ENCODE measurements around the gene EXD2. TPM values are rescaled to one million over a fixed set of nuclear protein-coding genes. Genes with fewer than 3 reads are reported as not detected.

EXD2 gene
- total RNA-seq, 1 experiment from 2014 or later = 9.8 TPM

DNA sequence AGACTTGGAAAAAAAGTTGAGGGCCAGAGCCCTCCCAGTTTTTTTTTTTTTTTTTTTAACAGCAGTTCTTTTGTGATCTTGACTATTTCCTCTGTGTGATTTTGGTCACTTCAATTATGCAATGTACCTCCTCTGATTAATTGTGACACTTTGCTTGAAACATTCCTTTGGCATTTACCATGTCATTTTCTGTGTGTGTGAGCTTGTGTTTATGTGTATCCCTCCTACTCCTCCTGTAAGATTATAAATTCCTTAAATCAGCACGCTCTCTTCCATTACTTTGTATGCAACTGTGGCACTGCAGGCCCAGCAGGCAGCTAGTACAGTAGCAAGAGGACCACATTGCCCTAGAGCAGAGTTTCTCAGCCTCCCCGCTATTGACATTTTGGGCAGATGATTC is 35.4 kb downstream of the EXD2 start:
- Histone ChIP-seq H3K27ac (no peak overlapping the region), H3K36me3 (no peaks in the 10 kb centered on the region; the same call in 1 of the 2 replicates), H3K4me3 (no peak overlapping the region), H3K9me3 (replicated peaks) (no peaks in the 10 kb centered on the region), H3K4me1 (no peaks in the 10 kb centered on the region), H3K27me3 (no peaks in the 10 kb centered on the region)
- no peak for DNase-seq

DNA sequence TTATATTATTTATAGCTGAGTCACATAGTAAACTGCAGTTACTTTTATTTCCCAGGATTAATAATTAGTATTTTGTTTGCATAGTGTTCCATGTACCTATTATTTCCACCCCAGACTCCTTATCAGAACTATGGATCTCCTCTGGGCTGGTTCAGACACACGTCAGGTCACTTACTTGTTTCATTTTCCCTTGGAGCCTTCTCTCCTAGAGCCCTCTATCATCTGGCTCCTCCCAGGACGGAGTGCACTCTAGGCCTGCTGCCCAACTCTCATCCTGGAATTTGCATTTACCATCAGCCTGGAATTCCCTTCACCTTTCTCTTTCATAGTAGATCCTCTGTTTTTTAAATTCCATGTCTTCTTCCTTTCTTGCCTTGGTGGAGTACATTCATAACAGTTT is 40.2 kb downstream of the EXD2 start:
- Histone ChIP-seq H3K27me3 (no peaks in the 10 kb centered on the region), H3K36me3 (no peaks in the 10 kb centered on the region; the same call in 1 of the 2 replicates), H3K27ac (no peak overlapping the region)

DNA sequence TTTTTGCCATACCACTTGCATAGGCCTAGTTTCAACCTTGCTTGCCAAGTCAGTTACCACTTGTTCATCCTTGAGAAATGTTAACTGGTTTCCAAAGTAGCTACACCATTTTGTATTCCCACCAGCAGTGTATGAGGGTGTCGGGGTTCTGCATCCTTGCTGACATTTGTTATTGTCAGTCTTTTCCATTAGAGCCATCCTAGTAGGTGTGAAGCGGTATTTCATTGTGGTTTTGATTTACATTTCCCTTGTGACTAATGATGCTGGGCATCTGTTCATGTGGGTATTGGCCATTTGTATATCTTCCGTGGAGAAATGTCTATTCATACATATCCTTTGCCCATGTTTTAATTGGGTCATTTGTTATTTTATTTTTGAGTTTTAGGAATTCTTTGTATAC is 41.1 kb downstream of the EXD2 start:
- no peaks in the 10 kb centered on the region; the same call in 1 of the 2 replicates for H3K36me3 ChIP-seq
- no peak overlapping the region for H3K4me3 ChIP-seq
- no peak overlapping the region for H3K27ac ChIP-seq
- H3K27me3 ChIP-seq = no peaks in the 10 kb centered on the region
- H3K9me3 ChIP-seq (replicated peaks) = no peaks in the 10 kb centered on the region
- DNase-seq = peak in 1 of 2 experiments; percentile 34
- peaks cover 5% of the 10 kb centered on the region; the same call in 1 of the 2 replicates for H3K4me1 ChIP-seq

More for the DNA sequence above, 40.2 kb downstream of the EXD2 start:
- no peak for DNase-seq
- H3K9me3 ChIP-seq (replicated peaks) = no peaks in the 10 kb centered on the region
- peaks cover 5% of the 10 kb centered on the region; the same call in 1 of the 2 replicates for H3K4me1 ChIP-seq
- H3K4me3 ChIP-seq = no peak overlapping the region

DNA sequence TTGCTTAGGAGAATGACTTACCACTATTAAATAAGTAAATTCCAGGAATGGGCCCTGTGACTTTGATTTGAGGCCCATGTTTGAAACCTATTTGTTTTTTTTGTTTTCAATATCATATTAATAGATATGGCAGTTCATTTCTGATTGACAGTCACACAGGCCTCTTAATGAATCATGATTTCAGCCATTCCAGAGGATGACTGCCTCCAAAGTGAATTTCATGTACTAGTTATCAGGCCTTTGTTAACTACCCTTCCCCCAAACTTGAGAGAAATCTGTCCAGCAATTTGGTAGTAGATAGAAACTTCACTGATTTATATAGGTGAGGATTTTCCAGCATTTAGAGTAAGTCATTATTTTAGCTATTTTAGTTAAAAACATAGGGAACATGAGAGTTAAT is 42.8 kb downstream of the EXD2 start:
- H3K27ac ChIP-seq = no peak overlapping the region
- no peak overlapping the region for H3K4me3 ChIP-seq
- H3K36me3 ChIP-seq = no peaks in the 10 kb centered on the region; the same call in 1 of the 2 replicates
- DNase-seq = no peak
- peaks cover 5% of the 10 kb centered on the region; the same call in 1 of the 2 replicates for H3K4me1 ChIP-seq
- no peaks in the 10 kb centered on the region for H3K9me3 ChIP-seq (replicated peaks)
- H3K27me3 ChIP-seq = no peaks in the 10 kb centered on the region

DNA sequence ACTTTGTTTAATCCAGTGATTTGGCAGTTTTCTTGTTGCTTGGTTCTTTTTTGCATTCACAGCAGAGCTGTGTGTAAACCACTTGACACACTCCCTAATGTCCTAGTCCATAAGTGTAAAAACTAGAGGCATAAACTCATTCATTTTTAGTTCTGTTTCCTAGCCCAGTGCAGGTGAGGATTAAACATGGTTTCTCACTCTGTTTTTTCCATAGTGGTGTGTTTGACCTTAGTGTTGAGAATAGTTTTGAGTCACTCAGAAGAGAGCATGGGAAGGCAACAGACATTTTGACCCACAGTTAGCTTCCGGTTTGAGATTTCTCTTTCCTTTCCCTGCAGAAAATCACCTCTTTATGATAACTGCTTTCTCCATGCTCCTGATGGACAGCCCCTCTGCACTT is 44.4 kb downstream of the EXD2 start:
- no peak overlapping the region for H3K4me3 ChIP-seq
- DNase-seq = no peak

DNA sequence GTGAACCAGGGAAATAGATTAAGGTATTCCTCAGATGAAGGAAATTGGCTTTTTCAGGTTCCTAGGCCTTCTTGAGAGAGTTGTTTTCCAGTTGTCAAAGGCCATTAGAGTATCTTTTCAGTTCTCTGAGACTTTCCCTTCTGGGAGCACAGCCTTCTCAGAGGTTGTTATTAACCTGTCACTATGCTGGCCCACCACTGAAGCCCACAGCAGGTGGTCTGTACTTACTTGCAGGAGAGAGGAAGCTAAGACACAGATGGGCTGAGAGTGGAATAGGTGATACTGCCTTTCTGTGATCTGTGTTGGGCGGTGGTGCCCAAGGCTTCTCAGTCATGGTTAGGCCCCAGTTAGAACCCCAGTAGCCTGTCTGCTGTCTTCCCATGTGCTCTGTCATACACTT is 45.8 kb downstream of the EXD2 start:
- H3K27ac ChIP-seq = no peak overlapping the region
- H3K36me3 ChIP-seq = no peaks in the 10 kb centered on the region
- H3K9me3 ChIP-seq (replicated peaks) = no peaks in the 10 kb centered on the region
- H3K4me3 ChIP-seq = no peak overlapping the region
- no peak for DNase-seq
- no peaks in the 10 kb centered on the region for H3K27me3 ChIP-seq
- H3K4me1 ChIP-seq = peaks cover 5% of the 10 kb centered on the region; the same call in 1 of the 2 replicates

More for the DNA sequence above, 44.4 kb downstream of the EXD2 start:
- no peaks in the 10 kb centered on the region for H3K9me3 ChIP-seq (replicated peaks)
- H3K36me3 ChIP-seq = no peaks in the 10 kb centered on the region
- H3K4me1 ChIP-seq = peaks cover 5% of the 10 kb centered on the region; the same call in 1 of the 2 replicates
- no peak overlapping the region for H3K27ac ChIP-seq
- no peaks in the 10 kb centered on the region for H3K27me3 ChIP-seq

DNA sequence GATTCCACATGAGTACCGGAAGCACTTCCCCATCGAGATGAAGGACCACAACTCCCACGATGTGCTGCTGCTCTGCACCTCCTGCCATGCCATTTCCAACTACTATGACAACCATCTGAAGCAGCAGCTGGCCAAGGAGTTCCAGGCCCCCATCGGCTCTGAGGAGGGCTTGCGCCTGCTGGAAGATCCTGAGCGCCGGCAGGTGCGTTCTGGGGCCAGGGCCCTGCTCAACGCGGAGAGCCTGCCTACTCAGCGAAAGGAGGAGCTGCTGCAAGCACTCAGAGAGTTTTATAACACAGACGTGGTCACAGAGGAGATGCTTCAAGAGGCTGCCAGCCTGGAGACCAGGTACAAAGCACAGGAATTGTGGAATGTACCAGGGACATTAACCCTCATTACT is 46.3 kb downstream of the EXD2 start:
- Histone ChIP-seq H3K4me3 (no peak overlapping the region), H3K27ac (no peak overlapping the region), H3K36me3 (no peaks in the 10 kb centered on the region)

DNA sequence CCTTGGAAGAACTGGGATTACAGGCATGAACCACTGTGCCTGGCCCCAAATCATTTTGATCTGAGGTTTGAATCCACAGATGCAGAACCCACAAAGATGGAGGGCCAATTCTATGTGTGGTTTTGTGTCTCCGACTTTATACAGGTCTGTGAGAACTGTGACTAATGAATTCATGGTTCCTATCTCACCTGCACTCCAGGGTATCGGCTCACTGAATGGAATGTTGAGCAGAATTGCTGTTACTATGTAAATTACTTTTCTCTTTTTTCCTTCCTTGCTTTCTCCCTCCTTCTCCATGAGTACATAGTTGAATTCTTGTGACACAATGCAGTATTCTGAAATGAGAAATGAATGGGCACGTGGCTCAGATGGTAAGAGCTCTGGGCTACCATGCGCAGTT is 47.6 kb downstream of the EXD2 start:
- no peak for DNase-seq
- Histone ChIP-seq H3K36me3 (no peaks in the 10 kb centered on the region), H3K4me1 (no peaks in the 10 kb centered on the region), H3K9me3 (replicated peaks) (no peaks in the 10 kb centered on the region), H3K27ac (no peak overlapping the region), H3K4me3 (no peak overlapping the region), H3K27me3 (no peaks in the 10 kb centered on the region)

More for the DNA sequence above, 46.3 kb downstream of the EXD2 start:
- Histone ChIP-seq H3K4me1 (peaks cover under 1% of the 10 kb centered on the region; the same call in 1 of the 2 replicates), H3K27me3 (no peaks in the 10 kb centered on the region), H3K9me3 (replicated peaks) (no peaks in the 10 kb centered on the region)
- no peak for DNase-seq

DNA sequence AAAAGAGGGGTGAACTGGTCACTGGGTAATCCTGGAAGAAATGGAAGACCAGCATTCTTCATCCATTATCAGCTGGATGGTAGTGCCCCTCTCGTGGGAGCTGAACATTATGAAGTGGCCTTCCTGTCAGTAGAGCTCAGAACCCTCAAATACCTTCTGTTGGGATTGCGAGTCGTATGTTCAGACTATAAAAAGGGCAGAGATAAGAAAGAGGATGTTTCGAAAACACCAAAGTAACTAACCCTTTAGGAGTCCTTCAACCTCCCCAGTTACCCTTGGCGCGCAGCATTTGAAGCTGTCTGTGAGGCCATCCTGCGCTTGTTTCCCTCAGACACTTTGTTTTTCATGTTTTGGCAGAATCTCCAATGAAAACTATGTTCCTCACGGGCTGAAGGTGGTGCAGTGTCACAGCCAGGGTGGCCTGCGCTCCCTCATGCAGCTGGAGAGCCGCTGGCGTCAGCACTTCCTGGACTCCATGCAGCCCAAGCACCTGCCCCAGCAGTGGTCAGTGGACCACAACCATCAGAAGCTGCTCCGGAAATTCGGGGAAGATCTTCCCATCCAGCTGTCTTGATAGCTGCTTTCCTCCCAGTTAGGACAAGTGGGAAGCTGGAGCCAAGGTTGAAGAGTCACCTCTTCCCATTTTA is 49.4 kb downstream of the EXD2 start:
- no peaks in the 10 kb centered on the region for H3K27me3 ChIP-seq
- no peaks in the 10 kb centered on the region for H3K9me3 ChIP-seq (replicated peaks)
- H3K4me1 ChIP-seq = no peaks in the 10 kb centered on the region
- no peak overlapping the region for H3K27ac ChIP-seq
- H3K4me3 ChIP-seq = no peak overlapping the region
- DNase-seq = no peak
- no peaks in the 10 kb centered on the region for H3K36me3 ChIP-seq

DNA sequence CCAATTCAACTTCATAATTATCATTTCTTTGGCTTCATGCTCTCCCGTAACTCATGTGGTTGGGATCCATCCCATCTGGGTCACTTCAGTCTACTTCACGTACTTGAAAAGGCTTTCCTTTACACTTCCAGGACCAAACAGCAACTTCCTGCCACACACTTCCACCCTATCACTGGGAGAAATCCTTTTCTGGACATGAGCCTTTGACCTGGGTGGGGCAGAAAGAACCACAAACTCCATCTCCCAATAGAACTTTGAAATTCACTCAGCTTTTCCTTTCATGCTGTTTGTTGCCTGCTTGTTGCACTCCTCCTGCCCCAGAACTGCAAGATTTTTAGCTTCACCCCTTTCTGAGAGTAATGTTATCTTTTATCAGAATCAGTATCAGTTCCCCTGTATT is 50.3 kb downstream of the EXD2 start:
- no peaks in the 10 kb centered on the region for H3K36me3 ChIP-seq

DNA sequence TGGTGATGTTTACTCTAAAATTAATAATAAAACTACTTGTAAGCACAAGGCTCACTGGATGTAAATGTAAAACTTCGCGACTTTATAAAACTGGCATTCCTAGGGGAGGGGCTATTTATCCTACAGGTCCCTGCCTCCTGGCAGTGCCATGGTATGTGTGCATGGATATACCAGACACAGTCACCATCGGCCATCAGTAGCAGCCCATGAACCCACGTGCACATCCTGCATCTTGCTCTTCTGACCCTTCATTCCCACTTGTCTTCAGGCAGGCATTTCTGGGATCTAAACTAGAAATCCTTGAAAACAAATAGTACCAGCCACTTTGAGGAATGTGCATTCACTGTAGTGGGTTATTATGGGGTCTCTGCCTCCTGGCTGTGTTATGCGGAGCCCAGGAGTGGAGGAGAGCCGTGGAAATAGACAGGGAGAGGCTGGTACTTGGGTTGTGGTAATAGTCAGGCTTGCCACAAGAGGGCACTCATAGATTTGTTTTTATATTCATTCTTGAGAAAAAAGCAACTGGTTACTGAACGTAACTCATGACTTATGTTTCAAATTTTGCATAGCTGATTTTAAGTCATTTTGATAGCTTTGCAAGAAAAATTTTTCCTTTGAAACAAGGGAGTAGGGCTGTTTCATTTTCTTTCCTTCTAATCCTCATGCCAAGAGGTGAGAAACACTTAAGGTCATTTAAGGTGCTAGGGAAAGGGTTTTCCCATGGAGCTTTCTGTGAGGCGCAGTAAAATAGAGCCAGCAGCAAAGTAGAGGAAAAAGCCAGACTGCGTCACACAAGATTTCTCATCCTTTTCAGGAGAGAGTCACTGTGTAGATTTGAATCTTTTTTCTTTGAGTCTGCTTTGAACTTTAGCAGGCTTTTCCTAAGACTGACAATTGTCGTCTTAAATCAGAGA is 51.3 kb downstream of the EXD2 start:
- Histone ChIP-seq H3K27ac (no peak overlapping the region), H3K27me3 (no peaks in the 10 kb centered on the region), H3K36me3 (no peaks in the 10 kb centered on the region), H3K9me3 (replicated peaks) (no peaks in the 10 kb centered on the region), H3K4me3 (no peak overlapping the region), H3K4me1 (no peaks in the 10 kb centered on the region)
- DNase-seq = peak; percentile 56 to 79

More for the DNA sequence above, 50.3 kb downstream of the EXD2 start:
- H3K27ac ChIP-seq = no peak overlapping the region
- no peaks in the 10 kb centered on the region for H3K27me3 ChIP-seq
- H3K9me3 ChIP-seq (replicated peaks) = no peaks in the 10 kb centered on the region
- H3K4me3 ChIP-seq = no peak overlapping the region
- no peaks in the 10 kb centered on the region for H3K4me1 ChIP-seq
- no peak for DNase-seq

DNA sequence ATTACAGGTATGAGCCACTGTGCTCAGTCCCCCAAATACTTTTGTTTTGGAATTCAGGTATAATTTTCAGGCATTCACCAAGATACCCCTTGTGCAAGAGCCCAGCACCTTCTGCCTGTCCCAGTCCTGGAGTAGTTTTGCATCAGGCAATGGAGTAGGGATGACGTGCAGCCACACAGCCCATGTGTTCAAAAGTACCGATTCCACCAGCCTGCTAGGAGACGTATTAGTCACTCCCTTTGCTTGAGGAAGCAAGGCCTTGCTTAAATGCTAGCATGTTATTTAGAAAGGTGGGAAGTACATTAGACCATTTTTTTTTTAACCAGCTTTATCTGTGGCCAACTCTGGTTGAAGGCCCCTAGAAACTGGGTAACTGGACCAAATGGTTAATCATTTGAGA is 53.6 kb downstream of the EXD2 start:
- H3K4me3 ChIP-seq = no peak overlapping the region
- H3K9me3 ChIP-seq (replicated peaks) = no peaks in the 10 kb centered on the region
- H3K4me1 ChIP-seq = no peaks in the 10 kb centered on the region
- no peaks in the 10 kb centered on the region for H3K27me3 ChIP-seq
- H3K27ac ChIP-seq = no peak overlapping the region
- H3K36me3 ChIP-seq = no peaks in the 10 kb centered on the region
- DNase-seq = no peak

DNA sequence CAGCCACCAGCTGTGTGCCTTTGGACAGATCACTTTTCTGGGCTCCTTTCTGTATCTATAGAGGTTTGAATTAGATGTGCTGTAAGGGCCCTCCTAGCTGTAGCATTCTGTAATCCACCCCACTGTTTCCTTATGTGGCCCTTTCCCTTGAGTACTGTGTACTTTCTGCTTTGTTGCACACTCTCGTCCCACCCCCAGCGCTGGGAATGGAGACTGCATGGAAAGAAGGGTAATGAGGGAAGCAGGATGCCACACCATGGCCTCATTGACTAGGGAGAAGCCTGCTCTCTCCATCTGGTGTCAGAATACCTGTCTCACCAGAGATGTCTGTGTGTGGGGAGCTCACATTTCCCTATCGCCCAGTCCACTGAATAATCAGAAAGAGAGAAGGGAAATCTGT is 55.0 kb downstream of the EXD2 start:
- Histone ChIP-seq H3K4me3 (no peak overlapping the region), H3K27ac (no peak overlapping the region), H3K9me3 (replicated peaks) (no peaks in the 10 kb centered on the region), H3K4me1 (no peaks in the 10 kb centered on the region), H3K27me3 (no peaks in the 10 kb centered on the region), H3K36me3 (no peaks in the 10 kb centered on the region)
- DNase-seq = no peak

DNA sequence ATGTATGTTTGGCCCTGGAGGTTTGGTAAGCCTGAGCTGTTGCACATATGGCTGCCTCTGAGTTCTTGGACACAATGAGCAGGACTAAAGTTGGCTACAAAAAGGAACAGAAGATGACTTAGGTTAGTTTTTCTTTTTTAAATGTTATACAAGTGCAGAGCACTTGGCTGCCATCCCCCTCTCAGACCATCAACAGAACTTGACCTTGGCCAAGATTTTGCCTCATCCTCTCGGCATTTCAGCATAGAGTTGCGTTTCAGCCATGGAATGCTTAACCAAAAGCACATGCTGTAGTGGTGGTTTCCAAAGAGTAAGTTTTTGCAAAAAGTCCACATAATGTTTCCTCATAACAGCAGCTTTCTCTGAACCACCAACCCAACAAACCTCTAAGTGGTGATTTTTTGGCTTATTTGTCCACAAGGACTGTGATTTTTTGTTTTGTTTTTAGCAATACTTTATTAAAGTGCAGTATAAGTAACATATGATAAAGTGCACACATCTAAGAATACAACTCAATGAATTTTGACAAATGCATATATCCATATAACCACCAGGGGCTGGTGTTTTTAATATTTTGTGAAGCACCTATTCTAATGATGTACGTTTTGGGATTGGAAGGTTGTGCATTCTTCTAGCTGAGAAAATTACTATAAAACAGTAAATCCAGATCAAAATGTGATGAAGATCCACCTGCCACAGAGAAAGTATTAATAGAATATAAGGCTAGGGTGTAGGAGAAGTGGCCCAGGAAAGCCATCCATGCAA is 56.6 kb downstream of the EXD2 start:
- no peaks in the 10 kb centered on the region for H3K9me3 ChIP-seq (replicated peaks)
- H3K27ac ChIP-seq = no peak overlapping the region
- no peak for DNase-seq
- no peaks in the 10 kb centered on the region for H3K27me3 ChIP-seq
- H3K4me1 ChIP-seq = peaks cover 7% of the 10 kb centered on the region
- H3K4me3 ChIP-seq = no peak overlapping the region
- H3K36me3 ChIP-seq = no peaks in the 10 kb centered on the region

DNA sequence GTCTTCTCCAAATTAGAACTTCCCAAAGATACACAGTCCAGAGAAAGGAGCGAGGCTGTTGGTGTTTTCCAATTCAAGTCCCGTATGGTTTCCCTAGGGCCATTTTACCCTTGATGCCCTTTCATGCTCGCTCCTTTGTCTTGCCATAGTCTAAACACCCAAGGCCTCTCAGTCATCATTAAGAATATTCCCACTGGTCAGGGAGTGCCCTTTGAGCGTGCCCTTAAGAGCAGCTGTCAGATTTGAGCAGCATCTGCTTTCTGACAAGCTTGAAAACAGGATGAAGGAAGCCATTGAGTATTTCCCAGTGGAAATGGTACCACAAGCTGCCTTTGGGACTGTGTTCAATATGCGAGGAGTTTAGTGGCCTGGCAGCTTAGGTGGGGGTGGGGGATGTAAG is 58.3 kb downstream of the EXD2 start:
- H3K9me3 ChIP-seq (replicated peaks) = no peaks in the 10 kb centered on the region
- H3K4me1 ChIP-seq = peaks cover 16% of the 10 kb centered on the region
- H3K4me3 ChIP-seq = no peak overlapping the region
- no peak for DNase-seq
- H3K27me3 ChIP-seq = no peaks in the 10 kb centered on the region
- no peaks in the 10 kb centered on the region for H3K36me3 ChIP-seq
- H3K27ac ChIP-seq = no peak overlapping the region

Measured in SJCRH30 (cell line).